ENCODE measurements around the gene FBXL20.

- TF ChIP-seq CTCF (IDR thresholded peaks at IDR 0.05) (no peak), SIN3A (IDR thresholded peaks at IDR 0.05; ENCODE audit: borderline replicate concordance, insufficient read depth, low read depth, low read length) (no peak), TCF7L2 (IDR thresholded peaks at IDR 0.05; ENCODE audit: low read depth, low read length) (no peak), POLR2AphosphoS5 (IDR thresholded peaks at IDR 0.05; ENCODE audit: low read depth, low read length) (no peak)
Observed at GRCh38 chr17:39277110-39277509, 124.3 kb downstream of the FBXL20 start.
